C4-2B (cell line): Measurements from ENCODE around the gene NUP210.
A peak's percentile ranks its signal among the peaks of the same experiment; 100 is the strongest.

Experiments used
- H3K27ac ChIP-seq: fragments of 450-650 bp; 2 replicates; pipeline ENCODE4 v1.5.1; 2017
- CTCF ChIP-seq: fragments of 450-650 bp; conservative IDR thresholded peaks from 2 replicates; pipeline ENCODE4 v1.5.1; 2017; ENCODE audit warnings: mild to moderate bottlenecking
- ZFX ChIP-seq: fragments of 450-650 bp; IDR thresholded peaks from 2 replicates; pipeline ENCODE4 v1.6.1; 2017

NUP210 gene

GRCh38 chr3:13420045-13420830 lies at the start of gene NUP210:
Gene NUP210, minus strand, starts transcription at chr3:13420322. Its CDS starts 96 bp downstream, at chr3:13420226.
- peak within 1 kb of the TSS; percentile 92 for H3K27ac ChIP-seq
- no peak; the same call in 1 of the 2 replicates for TF ChIP-seq CTCF
- no peak; the same call in 1 of the 2 replicates for TF ChIP-seq ZFX

- no peak overlapping the region for H3K27ac ChIP-seq
- TF ChIP-seq ZFX: no peak
- no peak for TF ChIP-seq CTCF
Observed at GRCh38 chr3:13466781-13467180, 46.7 kb upstream of the NUP210 start.

- no peak for TF ChIP-seq CTCF
- no peak for TF ChIP-seq ZFX
- H3K27ac ChIP-seq: no peak overlapping the region
Observed at GRCh38 chr3:13465236-13465873, 45.2 kb upstream of the NUP210 start.

GRCh38 chr3:13463618-13464400 lies 43.7 kb upstream of the NUP210 start:
- TF ChIP-seq ZFX (no peak), CTCF (no peak)
- H3K27ac ChIP-seq: no peak overlapping the region

GRCh38 chr3:13462822-13463221 lies 42.7 kb upstream of the NUP210 start:
- no peak overlapping the region for H3K27ac ChIP-seq
- TF ChIP-seq CTCF (no peak), ZFX (no peak)

GRCh38 chr3:13462125-13462629 lies 42.1 kb upstream of the NUP210 start:
- no peak overlapping the region for H3K27ac ChIP-seq
- TF ChIP-seq CTCF: no peak
- no peak for TF ChIP-seq ZFX
